Natural killer cell treated with Interleukin-12 subunit alpha and Interleukin-12 subunit beta and Interleukin-15 and Interleukin-18, amount 100 ng/mL, for 72 hours (primary cell): ENCODE measurements around the gene CHPT1. TPM values are rescaled to one million over a fixed set of nuclear protein-coding genes. Genes with fewer than 3 reads are reported as not detected.
A peak's percentile ranks its signal among the peaks of the same experiment; 100 is the strongest.

Source experiments
- ATAC-seq, 2 donors: fragments of 150-1000 bp; cut with Tn5 transposase in 1 of 2; sonication (Bioruptor Pico), chemical (Tn5 transposase) in 1 of 2; 2 replicates each; pipeline ENCODE4 v1.10.0; 2021
- DNase-seq: peaks from one replicate; pipeline ENCODE4 v3.0.0; 2022; ENCODE audit warnings: low spot score
- H3K27ac Mint-ChIP-seq, 2 donors: 1 replicate in 1 of 2; 2 replicates in 1 of 2; pipeline ENCODE4 v1.8.0; 2022; ENCODE audit warnings: mixed read lengths in 2 of 2, mild to moderate bottlenecking in 1 of 2, moderate library complexity in 1 of 2
- H3K27me3 Mint-ChIP-seq, 2 donors: 1 replicate in 1 of 2; 2 replicates in 1 of 2; pipeline ENCODE4 v1.8.0; 2022; ENCODE audit warnings: mixed read lengths in 2 of 2
- H3K36me3 Mint-ChIP-seq: one replicate; pipeline ENCODE4 v1.8.0; 2022; ENCODE audit warnings: mixed read lengths
- H3K4me1 Mint-ChIP-seq, 2 donors: 1 replicate in 1 of 2; 2 replicates in 1 of 2; pipeline ENCODE4 v1.8.0; 2022; ENCODE audit warnings: low read depth in 2 of 2, mixed read lengths in 2 of 2, mild to moderate bottlenecking in 1 of 2
- H3K4me3 Mint-ChIP-seq: one replicate; pipeline ENCODE4 v1.8.0; 2022; ENCODE audit warnings: mixed read lengths
- H3K9me3 Mint-ChIP-seq: 2 replicates; pipeline ENCODE4 v1.8.0; 2022; ENCODE audit warnings: mixed read lengths
- total RNA-seq, 2 donors: library from RNA; stranded (reverse); gene quantifications; one replicate each; pipeline ENCODE4 v1.2.3, GENCODE V29; 2022

CHPT1 gene
- total RNA-seq, 2 donors from 2014 or later, result 5.3 to 21.0 TPM

DNA sequence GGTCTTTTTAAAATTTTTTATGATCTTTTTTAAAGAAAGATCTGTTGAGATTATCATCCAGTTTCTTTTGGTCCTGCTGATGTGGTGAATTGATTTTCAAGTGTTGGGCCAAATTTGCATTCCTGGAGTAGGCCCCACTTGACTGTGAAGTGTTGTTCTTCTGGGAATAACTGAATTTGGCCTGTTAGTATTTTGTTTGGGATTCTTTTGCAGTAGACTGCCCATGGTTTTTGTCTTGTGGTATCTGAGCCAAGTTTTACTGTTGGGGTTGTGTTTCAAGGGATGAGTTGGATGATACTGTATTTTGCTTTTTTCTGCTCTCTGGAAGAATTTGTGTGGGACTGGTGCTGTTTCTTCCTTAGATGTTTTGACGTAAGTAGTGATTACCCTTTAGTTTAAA lies 45.8 kb downstream of the CHPT1 start:
- DNase-seq (no peak), ATAC-seq (no peak)
- H3K4me3 Mint-ChIP-seq, result no peak overlapping the region
- peak overlapping the region; percentile 5 to 50 for H3K27ac Mint-ChIP-seq
- H3K27me3 Mint-ChIP-seq, result no peaks in the 10 kb centered on the region
- H3K36me3 Mint-ChIP-seq, result peaks cover 8% of the 10 kb centered on the region
- no peaks in the 10 kb centered on the region for H3K9me3 Mint-ChIP-seq
- H3K4me1 Mint-ChIP-seq, result peaks cover 17 to 18% of the 10 kb centered on the region in 2 donors

DNA sequence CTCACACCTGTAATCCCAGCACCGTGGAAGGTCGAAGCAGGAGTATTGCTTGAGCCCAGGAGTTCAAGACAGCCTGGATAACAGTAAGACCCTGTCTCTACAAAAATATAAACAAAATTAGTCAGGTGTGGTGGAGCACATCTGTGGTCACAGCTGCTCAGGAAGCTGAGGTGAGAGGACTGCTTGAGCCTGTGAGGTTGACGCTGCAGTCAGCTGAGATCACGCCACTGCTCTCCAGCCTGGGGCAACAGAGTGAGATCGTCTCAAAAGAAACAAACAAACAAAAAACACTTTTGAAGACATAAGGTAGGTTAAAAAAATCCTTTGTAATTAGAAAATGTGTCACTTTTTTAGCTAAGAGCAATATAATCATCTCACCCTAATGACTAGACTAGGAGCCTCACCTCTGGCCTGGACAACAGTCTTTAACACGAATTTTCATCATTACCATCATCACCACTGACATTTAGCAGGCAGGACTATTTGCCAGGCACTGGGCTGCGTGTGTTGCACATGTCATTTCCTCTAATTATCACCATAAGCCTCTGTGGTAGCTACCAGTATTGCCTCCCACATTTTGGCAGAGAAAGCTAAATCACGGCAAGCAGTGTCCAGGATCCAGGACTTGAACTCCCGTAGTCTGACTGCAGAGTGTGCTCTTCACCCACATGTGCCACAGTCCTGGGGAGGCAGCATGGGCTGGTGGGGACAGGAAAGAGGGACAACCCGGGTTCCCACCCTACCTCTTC lies 46.5 kb downstream of the CHPT1 start:
- no peak for DNase-seq
- peaks cover 11% of the 10 kb centered on the region for H3K36me3 Mint-ChIP-seq

DNA sequence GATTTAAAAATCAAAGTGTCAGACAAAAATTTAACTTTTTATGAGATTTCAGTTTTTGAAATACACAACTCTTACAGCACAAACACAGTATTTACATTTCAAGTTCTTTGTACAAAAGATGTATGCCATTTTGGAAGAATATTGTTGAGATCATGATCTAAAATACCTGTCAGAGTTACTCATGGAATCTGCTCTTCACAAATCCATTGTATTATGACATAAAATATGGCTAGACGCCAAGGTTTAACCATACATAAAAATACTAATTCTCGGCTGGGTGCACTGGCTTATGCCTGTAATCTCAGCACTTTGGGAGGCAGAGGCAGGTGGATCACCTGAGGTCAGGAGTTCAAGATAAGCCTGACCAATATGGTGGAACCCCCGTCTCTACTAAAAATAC lies 48.0 kb downstream of the CHPT1 start:
- Mint-ChIP-seq H3K27ac (peak overlapping the region; percentile 5 to 50), H3K4me3 (no peak overlapping the region), H3K4me1 (peaks cover 23 to 25% of the 10 kb centered on the region in 2 donors), H3K36me3 (peaks cover 19% of the 10 kb centered on the region), H3K27me3 (no peaks in the 10 kb centered on the region), H3K9me3 (no peaks in the 10 kb centered on the region)
- no peak for ATAC-seq
- DNase-seq, result no peak

More for the DNA sequence above, 46.5 kb downstream of the CHPT1 start:
- peak overlapping the region; percentile 5 to 50 for H3K27ac Mint-ChIP-seq
- ATAC-seq, result peak; percentile 70 to 73
- no peaks in the 10 kb centered on the region for H3K9me3 Mint-ChIP-seq
- H3K4me3 Mint-ChIP-seq, result no peak overlapping the region
- peaks cover 17 to 20% of the 10 kb centered on the region in 2 donors for H3K4me1 Mint-ChIP-seq
- H3K27me3 Mint-ChIP-seq, result no peaks in the 10 kb centered on the region

DNA sequence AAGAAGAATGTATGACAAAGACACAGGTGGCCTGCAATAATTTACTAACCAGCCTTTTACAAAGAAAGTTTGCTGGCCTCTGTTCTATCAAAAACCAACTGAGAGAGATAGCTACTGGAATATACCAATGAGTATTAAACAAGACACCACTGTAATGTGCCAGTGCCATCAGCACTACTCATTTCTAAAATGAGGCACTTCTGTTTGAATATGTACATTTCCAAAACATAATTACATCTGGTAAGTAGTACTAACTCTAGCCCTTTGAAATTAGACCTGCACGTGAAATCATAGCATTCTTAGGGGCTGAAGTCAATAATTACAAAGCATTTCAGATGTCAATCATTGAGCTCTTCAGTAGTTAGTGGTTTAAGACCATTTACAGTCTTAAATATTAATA lies 48.8 kb downstream of the CHPT1 start:
- ATAC-seq, result no peak
- Mint-ChIP-seq H3K36me3 (peaks cover 24% of the 10 kb centered on the region), H3K9me3 (no peaks in the 10 kb centered on the region)

DNA sequence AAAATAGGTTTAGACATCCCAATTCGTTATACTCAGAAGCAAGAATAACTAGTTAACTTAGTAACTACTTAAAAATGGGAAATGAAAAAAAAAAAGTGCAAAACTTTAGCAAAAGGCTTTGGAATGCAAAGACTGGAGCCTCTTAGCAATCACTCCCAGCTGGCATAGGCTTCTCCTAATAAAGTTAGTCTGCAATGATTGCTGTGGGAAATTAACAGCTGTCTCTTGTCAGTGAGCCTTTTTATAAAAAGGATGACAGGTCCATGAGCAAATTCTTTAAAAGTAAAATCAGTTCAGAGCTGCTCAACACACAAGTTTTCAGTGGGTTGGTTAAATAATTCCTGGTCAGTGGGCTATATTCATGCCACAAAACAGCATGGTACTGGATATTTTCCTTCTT lies 49.2 kb downstream of the CHPT1 start:
- no peaks in the 10 kb centered on the region for H3K9me3 Mint-ChIP-seq
- no peaks in the 10 kb centered on the region for H3K27me3 Mint-ChIP-seq
- ATAC-seq (no peak), DNase-seq (no peak)
- H3K4me3 Mint-ChIP-seq, result no peak overlapping the region
- H3K27ac Mint-ChIP-seq, result no peak overlapping the region
- H3K36me3 Mint-ChIP-seq, result peaks cover 28% of the 10 kb centered on the region
- peaks cover 23 to 26% of the 10 kb centered on the region in 2 donors for H3K4me1 Mint-ChIP-seq

More for the DNA sequence above, 48.8 kb downstream of the CHPT1 start:
- DNase-seq, result no peak
- Mint-ChIP-seq H3K27ac (no peak overlapping the region), H3K27me3 (no peaks in the 10 kb centered on the region), H3K4me3 (no peak overlapping the region), H3K4me1 (peaks cover 23 to 26% of the 10 kb centered on the region in 2 donors)

DNA sequence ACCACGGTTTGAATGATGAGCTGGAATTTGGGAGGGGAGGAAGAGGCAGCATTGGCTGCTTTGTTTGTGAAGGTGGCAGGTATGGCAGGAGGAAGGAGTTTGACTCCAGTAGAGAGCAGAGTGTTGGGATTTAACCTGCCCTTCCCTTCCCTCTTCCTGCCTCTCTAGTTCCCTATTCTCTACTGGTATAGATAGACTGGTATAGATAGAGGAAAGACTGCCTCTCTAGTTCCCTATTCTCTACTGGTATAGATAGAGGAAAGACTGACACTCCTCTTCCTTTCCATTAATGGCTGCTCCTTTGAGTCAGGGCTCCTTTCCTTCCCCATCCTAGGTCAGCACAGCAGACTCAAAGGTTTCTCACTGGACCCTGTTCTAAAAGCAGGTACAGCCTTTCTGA lies 50.3 kb downstream of the CHPT1 start:
- ATAC-seq (no peak), DNase-seq (no peak)
- Mint-ChIP-seq H3K27me3 (no peaks in the 10 kb centered on the region), H3K27ac (peak overlapping the region; percentile 5 to 12), H3K9me3 (no peaks in the 10 kb centered on the region), H3K4me3 (no peak overlapping the region), H3K36me3 (peaks cover 33% of the 10 kb centered on the region), H3K4me1 (peaks cover 23 to 26% of the 10 kb centered on the region in 2 donors)

DNA sequence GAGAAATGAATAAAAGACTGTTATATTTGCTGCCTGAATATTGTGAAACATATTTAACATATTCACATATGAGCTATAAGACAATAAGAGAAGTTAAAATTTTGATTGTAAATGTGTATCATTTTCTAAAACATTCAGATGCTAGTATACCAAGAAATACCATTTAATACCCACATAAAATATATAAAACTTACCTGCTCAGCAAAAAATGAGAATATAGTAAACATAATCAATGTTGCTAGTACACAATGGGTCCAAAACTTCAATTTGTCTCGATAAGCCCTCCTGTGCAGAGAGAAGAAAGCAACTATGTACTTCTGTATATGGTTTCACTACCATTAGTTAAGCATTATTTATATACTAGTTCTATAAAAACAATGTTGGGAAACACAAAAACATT lies 51.5 kb downstream of the CHPT1 start:
- ATAC-seq, result no peak
- H3K36me3 Mint-ChIP-seq, result peaks cover 34% of the 10 kb centered on the region
- peaks cover 15 to 18% of the 10 kb centered on the region in 2 donors for H3K4me1 Mint-ChIP-seq
- peak overlapping the region in 1 of 2 donors; percentile 5 for H3K27ac Mint-ChIP-seq
- no peak overlapping the region for H3K4me3 Mint-ChIP-seq
- DNase-seq, result no peak
- H3K9me3 Mint-ChIP-seq, result no peaks in the 10 kb centered on the region
- no peaks in the 10 kb centered on the region for H3K27me3 Mint-ChIP-seq

DNA sequence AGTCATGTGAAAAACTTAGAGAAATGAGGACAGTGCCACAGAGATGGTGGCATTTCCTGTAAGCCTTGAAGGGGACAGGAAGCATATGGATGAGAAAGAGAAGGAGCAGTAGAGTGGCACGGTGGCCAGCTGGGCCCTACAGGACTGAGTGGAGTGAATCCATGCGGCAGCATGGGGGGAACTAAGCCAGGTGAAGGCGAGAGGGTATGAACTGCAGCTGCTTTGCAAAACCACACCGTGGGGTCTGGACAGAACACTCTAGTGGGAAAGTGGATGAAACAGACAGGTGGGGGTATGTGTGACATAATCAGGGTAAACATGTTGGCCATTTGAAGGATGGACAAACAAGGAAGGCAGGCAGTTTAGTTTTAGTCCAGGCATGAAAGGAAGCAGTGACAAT lies 52.2 kb downstream of the CHPT1 start:
- Mint-ChIP-seq H3K4me3 (no peak overlapping the region), H3K9me3 (no peaks in the 10 kb centered on the region), H3K36me3 (peaks cover 36% of the 10 kb centered on the region), H3K27me3 (no peaks in the 10 kb centered on the region), H3K4me1 (peaks cover 7 to 12% of the 10 kb centered on the region in 2 donors), H3K27ac (peak overlapping the region in 1 of 2 donors; percentile 45)
- DNase-seq (no peak), ATAC-seq (no peak)

DNA sequence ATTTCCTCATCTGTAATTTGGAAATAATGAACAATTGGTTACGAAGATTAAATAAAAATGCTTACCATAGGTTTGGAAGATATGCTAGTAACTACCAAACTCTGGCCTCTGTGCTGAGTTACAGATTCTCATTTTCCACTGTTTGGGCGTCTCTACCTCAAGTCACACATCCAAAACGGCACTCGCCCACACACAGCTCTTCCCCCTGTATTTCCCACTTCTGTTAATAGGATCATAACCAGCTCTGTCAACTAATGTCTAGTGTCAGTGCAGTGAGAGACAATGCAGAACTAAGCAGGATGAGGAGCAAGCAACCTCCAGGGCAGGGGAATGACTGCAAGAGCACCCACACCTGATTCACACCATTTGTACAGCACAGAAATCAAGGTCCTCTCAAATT lies 52.7 kb downstream of the CHPT1 start:
- H3K4me1 Mint-ChIP-seq, result peaks cover 6 to 11% of the 10 kb centered on the region in 2 donors
- DNase-seq (no peak), ATAC-seq (no peak)
- no peaks in the 10 kb centered on the region for H3K27me3 Mint-ChIP-seq
- H3K27ac Mint-ChIP-seq, result no peak overlapping the region
- peaks cover 39% of the 10 kb centered on the region for H3K36me3 Mint-ChIP-seq
- H3K4me3 Mint-ChIP-seq, result no peak overlapping the region
- no peaks in the 10 kb centered on the region for H3K9me3 Mint-ChIP-seq

DNA sequence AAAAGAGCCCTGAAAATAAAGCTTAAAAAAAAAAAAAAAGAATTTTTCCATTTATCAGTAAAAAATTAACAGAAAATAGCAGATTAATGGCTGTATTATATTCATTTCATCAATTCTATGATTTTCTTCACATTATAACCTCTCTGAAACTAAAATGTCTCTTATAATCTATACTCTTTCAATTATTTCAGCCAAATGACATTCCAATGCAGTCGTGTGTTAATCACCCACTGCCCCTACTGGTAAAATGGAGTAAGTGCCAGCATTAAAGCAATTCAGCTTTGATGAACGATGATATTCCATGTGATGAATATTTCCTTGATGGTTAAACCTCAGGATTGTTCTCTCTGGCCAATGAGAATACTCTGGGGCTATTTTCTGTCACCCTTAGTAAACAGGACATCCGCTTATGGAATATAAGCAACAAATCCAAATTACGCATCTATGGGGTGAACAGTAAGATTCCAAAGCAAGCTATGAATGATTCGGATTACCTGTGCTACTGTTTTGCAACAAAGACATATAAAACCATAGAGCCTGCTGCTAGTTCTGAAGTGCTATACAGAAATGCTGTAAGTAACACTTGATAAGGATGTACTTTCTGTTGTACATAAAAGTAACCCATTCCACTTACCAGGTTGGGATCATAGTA lies 62.1 kb downstream of the CHPT1 start:
- ATAC-seq, result no peak
- H3K9me3 Mint-ChIP-seq, result no peaks in the 10 kb centered on the region
- peaks cover 0 to 8% of the 10 kb centered on the region in 2 donors for H3K4me1 Mint-ChIP-seq
- no peak overlapping the region for H3K27ac Mint-ChIP-seq
- DNase-seq, result no peak
- H3K4me3 Mint-ChIP-seq, result no peak overlapping the region
- peaks cover 19% of the 10 kb centered on the region for H3K36me3 Mint-ChIP-seq
- H3K27me3 Mint-ChIP-seq, result no peaks in the 10 kb centered on the region

DNA sequence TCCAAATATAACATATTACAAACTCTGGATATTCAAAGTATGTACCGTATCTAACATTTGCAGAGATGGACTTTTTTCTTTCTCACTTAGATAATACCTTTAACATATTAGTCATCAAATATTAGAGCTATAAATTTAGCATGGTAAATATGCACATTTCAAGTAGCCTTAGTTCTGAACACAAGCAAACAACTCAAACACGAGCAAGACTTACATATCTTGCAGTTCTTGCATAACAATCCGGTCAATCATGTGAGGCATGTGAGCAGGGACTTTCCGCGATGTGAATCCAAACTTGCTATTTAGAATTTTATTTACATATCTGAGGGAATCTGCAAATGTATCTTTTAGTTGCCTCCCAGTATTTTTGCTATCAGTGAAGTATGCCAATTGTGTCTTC lies 63.9 kb downstream of the CHPT1 start:
- no peaks in the 10 kb centered on the region for H3K9me3 Mint-ChIP-seq
- peaks cover 0 to 8% of the 10 kb centered on the region in 2 donors for H3K4me1 Mint-ChIP-seq
- no peaks in the 10 kb centered on the region for H3K27me3 Mint-ChIP-seq
- H3K4me3 Mint-ChIP-seq, result no peak overlapping the region
- ATAC-seq, result no peak
- no peak overlapping the region for H3K27ac Mint-ChIP-seq
- H3K36me3 Mint-ChIP-seq, result peaks cover 11% of the 10 kb centered on the region
- no peak for DNase-seq

DNA sequence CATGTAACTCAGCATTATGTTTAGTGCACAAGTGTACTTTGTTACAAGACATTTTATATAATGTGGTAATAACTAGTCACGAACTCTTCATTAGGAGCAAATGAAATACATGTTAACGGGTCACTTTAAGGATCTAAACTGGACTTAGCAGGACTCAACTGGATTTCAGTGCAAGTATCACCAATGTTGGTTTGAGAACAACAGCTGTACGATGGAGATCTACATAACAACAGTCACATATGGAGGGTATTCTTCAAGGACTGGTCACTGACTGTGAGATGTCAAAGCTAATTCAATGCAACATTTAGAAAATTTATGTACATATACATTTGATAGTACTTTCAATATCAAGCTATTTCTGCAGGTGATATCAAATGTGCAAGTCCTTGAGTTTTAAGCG lies 64.3 kb downstream of the CHPT1 start:
- Mint-ChIP-seq H3K27ac (no peak overlapping the region), H3K36me3 (peaks cover 11% of the 10 kb centered on the region), H3K4me1 (peaks cover 0 to 8% of the 10 kb centered on the region in 2 donors), H3K4me3 (no peak overlapping the region), H3K27me3 (no peaks in the 10 kb centered on the region), H3K9me3 (no peaks in the 10 kb centered on the region)
- ATAC-seq, result no peak
- DNase-seq, result no peak

DNA sequence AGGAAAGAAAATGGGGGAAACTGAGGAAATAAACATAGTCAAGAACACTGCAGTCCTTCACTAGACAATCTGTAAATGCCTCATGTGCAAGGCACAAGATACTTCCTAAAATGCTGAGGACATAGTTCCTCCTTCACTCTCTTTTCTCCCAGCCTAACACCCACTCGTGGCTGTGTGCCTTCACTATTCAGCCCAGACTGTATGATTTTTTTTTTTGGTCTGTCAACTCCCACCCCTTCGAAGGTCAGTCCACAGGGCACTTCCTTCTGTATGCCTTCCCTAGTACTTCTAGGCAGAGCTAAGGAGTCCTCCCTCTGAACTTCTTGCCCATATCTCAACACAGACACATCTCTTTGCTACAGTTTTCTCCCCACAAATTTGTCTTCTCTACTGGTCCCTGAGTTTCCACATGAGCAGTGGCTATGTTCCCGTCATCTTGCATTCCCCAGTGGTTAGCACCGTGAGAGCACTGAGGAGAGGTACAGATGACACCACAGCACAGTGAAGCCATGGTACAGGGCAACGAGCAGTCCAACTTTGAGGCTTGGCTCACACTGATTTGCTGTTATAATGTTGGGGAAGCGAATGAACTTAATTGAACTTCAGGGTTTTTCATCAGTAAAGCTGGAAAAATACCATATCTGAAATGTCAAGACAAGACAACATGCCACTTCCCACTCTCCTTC lies 65.9 kb downstream of the CHPT1 start:
- Mint-ChIP-seq H3K4me3 (no peak overlapping the region), H3K36me3 (peaks cover 10% of the 10 kb centered on the region), H3K27ac (peak overlapping the region in 1 of 2 donors; percentile 58), H3K27me3 (no peaks in the 10 kb centered on the region), H3K4me1 (peaks cover 0 to 8% of the 10 kb centered on the region in 2 donors), H3K9me3 (no peaks in the 10 kb centered on the region)
- peak in 1 of 2 donors; percentile 20 for ATAC-seq
- no peak for DNase-seq
